AG09309 (cell line): ENCODE measurements around the gene DENND11.

Experiments
- DNase-seq: peaks from one replicate; pipeline ENCODE4 v3.0.0-alpha.2; 2010; ENCODE audit warnings: low read depth
- H3K4me3 ChIP-seq: 2 replicates; pipeline ENCODE4 v1.5.1; 2011; ENCODE audit warnings: mild to moderate bottlenecking, low read depth, low read length, moderate library complexity; ENCODE audit not compliant: control insufficient read depth
- TF ChIP-seq, protein P1 (sequence below): IDR thresholded peaks from 2 replicates; pipeline ENCODE4 v1.5.1; 2011; ENCODE audit warnings: mild to moderate bottlenecking, low read depth, low read length, inconsistent platforms; ENCODE audit not compliant: insufficient read depth, control insufficient read depth; ENCODE audit errors: missing control alignments

DENND11 gene

DNA sequence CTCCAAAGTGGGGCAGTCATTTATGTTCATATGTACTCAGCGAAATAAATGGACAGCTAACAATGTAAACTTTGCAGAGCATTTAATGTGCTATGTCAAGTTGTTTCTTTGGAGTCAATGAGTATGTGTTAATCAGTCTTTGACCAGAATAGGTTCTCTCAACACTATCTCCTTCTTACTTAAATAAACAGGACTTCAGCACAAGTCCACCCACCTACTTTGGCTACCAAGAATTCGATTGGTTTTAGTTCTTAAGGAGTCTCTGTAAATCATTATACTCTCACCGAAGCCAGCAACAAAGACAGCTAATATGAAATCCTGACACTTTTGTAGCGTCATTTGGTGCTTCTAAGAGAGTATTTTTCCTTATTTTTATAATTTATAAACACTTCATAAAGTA, 13.1 kb upstream of the DENND11 start:
- DNase-seq: no peak
- TF ChIP-seq, protein P1, sequence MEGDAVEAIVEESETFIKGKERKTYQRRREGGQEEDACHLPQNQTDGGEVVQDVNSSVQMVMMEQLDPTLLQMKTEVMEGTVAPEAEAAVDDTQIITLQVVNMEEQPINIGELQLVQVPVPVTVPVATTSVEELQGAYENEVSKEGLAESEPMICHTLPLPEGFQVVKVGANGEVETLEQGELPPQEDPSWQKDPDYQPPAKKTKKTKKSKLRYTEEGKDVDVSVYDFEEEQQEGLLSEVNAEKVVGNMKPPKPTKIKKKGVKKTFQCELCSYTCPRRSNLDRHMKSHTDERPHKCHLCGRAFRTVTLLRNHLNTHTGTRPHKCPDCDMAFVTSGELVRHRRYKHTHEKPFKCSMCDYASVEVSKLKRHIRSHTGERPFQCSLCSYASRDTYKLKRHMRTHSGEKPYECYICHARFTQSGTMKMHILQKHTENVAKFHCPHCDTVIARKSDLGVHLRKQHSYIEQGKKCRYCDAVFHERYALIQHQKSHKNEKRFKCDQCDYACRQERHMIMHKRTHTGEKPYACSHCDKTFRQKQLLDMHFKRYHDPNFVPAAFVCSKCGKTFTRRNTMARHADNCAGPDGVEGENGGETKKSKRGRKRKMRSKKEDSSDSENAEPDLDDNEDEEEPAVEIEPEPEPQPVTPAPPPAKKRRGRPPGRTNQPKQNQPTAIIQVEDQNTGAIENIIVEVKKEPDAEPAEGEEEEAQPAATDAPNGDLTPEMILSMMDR: no peak
- no peak overlapping the region for H3K4me3 ChIP-seq

DNA sequence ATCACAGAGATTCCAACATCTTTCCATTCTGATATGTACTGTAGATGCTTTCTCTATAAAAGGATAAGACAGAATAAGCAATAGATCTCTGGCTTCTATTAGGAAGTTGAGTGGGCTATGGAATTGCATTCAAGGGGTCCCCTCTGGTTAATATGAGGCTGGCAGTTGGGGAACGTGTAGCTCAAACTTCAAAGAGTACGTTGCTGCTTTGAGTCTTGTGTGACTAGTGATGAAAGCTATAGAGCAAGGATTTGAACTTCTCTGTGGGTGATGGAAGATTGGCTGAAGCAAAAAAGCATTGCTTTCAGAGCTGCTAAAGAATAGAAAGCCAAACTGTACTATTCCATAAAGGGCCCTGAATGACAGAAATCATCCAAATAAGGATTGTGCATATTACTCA, 12.6 kb upstream of the DENND11 start:
- H3K4me3 ChIP-seq: no peak overlapping the region
- no peak for DNase-seq
- TF ChIP-seq, protein P1: no peak

DNA sequence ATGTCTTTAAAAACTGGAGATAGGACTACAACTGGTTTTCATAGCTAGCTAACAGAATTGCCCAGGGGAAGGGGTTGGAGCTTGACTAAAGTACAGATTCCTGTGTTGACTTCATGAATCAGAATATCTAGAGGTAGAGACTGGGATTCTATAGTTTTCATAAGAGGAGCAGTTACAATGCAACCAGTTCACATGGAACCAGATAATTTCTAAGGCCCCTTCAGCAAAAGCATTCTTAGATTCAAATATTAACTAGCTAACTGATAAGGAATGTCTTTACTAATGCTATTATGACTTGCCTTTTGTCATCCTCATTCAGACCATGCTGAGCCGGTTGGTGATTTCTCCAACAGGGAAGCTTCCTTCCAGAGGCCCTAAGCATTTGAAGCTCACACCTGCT, 11.9 kb upstream of the DENND11 start:
- no peak overlapping the region for H3K4me3 ChIP-seq
- TF ChIP-seq, protein P1: no peak
- no peak for DNase-seq

DNA sequence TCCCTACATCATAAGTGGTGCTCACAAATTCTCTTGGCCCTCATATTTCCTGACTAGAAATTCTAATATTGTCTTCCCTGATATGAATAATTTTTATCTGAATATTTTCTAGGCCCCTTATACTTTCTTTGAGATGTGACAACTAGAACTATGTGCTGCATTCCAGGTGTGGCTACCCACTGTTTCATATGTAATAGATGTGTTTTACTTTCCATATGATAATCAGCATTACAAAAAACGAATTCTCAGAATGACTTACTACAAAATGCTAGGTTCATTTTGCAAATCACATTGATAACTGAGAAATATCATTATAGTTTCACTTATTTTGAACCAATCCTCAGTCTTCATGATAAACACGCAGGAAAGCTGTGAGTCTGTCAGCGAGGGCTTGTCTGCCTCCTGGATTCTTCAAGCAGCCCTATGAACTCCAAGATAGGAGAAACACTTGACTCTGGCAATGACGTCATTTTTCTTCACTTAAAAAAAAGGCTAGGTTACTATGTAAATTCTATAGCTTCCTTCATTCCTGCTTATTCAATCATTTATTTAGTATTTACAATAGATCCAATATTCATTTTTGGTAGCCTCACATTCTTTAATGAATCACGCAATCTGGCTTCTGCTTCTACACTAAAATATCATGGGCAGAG, 10.8 kb upstream of the DENND11 start:
- no peak overlapping the region for H3K4me3 ChIP-seq
- no peak for DNase-seq
- TF ChIP-seq, protein P1: no peak

DNA sequence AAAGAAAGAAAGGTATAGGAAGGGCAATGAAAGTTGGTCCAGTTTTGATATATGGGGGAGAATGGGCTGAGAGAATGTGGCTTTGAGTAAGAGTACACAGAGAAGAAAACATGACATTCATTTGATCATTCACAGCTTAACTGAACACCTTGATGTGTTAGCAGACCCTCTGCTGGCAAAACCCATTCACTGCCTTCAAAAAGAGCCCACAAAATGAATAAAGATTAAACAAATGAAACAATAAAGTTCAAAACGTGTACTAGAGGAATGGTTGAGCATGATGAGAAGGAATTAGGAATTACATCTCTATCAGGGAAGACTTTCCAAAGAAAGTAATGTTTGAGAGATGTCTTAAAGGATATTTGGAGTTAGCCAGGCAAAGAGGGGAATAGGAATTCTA, 8.3 kb upstream of the DENND11 start:
- no peak for DNase-seq
- TF ChIP-seq, protein P1: no peak
- H3K4me3 ChIP-seq: no peak overlapping the region

DNA sequence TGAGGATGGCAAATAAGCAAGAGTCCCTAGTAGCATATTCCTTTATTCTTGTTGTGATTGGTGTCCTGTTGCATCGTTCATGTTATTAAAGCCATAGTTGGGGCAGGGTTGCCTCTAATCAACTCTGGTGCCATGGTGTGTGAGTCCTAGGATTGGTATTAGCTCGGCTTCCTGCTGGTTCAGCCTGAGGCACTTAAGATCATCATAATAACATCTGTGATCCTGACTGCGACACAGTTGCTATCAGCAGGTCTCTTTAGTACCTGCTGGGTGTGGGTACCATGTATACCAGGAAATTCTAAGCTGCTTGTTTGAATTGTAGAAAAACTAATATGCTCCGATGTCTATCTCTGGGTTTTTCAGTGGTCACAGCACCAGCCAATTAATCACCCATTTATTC, 7.8 kb upstream of the DENND11 start:
- H3K4me3 ChIP-seq: no peak overlapping the region
- TF ChIP-seq, protein P1: no peak
- no peak for DNase-seq

DNA sequence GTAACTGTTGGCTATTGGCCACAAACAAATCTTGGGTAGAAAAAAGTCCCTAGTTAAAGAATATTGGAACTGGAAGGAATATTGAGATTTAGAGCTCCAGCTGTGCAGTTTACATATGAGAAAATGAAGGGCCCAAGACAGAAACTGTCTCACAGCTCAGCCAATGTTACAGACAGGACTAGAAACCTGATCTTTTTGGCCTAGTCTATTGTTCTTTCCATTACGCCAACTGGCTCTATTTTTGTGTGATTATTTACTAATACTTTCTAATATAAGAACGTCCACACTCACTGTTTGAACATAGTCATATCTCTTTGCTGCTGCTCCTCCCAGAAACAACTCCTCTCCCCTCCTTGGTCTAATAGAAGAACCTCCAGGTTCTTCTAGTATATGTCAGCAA, 7.4 kb upstream of the DENND11 start:
- no peak for DNase-seq
- H3K4me3 ChIP-seq: no peak overlapping the region
- TF ChIP-seq, protein P1: no peak
